Lung (tissue), 12 donors: ENCODE results near the gene SFT2D1. TPM values are rescaled to one million over a fixed set of nuclear protein-coding genes. Genes with fewer than 3 reads are reported as not detected.

Experiments
- ATAC-seq: fragments of 200-7000 bp; cut with Tn5 transposase; one replicate; pipeline ENCODE4 v1.9.1; 2020; ENCODE audit warnings: moderate number of reproducible peaks; ENCODE audit not compliant: insufficient read depth, low FRiP score
- DNase-seq, 3 donors: peaks; one replicate each; pipeline ENCODE4 v3.0.0-alpha.2; 2013 to 2017
- H3K27ac ChIP-seq, 2 donors: one replicate each; pipeline ENCODE4 v1.5.1; 2013; ENCODE audit warnings: mild to moderate bottlenecking in 2 of 2, moderate library complexity in 2 of 2, control low read depth in 1 of 2, inconsistent platforms in 1 of 2, low read depth in 1 of 2, low read length in 1 of 2
- H3K27me3 ChIP-seq, 3 donors: one replicate each; pipeline ENCODE4 v1.5.1; 2013; ENCODE audit warnings: low read length in 2 of 3; ENCODE audit not compliant: control insufficient read depth in 3 of 3, insufficient read depth in 3 of 3
- H3K36me3 ChIP-seq, 4 donors: one replicate each; pipeline ENCODE4 v1.5.1; 2013; ENCODE audit warnings: low read length in 4 of 4, mild to moderate bottlenecking in 1 of 4, moderate library complexity in 1 of 4; ENCODE audit not compliant: control insufficient read depth in 4 of 4, insufficient read depth in 4 of 4
- H3K4me1 ChIP-seq, 5 donors: one replicate each; pipeline ENCODE4 v1.5.1; 2013; ENCODE audit warnings: low read length in 5 of 5, mild to moderate bottlenecking in 2 of 5, moderate library complexity in 1 of 5; ENCODE audit not compliant: control insufficient read depth in 5 of 5, insufficient read depth in 5 of 5
- H3K4me3 ChIP-seq: one replicate; pipeline ENCODE4 v1.5.1; 2013; ENCODE audit warnings: mild to moderate bottlenecking, control low read depth, moderate library complexity
- H3K9ac ChIP-seq, 2 donors: one replicate each; pipeline ENCODE4 v1.5.1; 2013; ENCODE audit warnings: low read length in 2 of 2, control low read depth in 1 of 2; ENCODE audit not compliant: insufficient read depth in 1 of 2
- H3K9me3 ChIP-seq, 4 donors: one replicate each; pipeline ENCODE4 v1.5.1; 2013; ENCODE audit warnings: low read length in 3 of 4, mild to moderate bottlenecking in 1 of 4, moderate library complexity in 1 of 4; ENCODE audit not compliant: control insufficient read depth in 4 of 4, insufficient read depth in 3 of 4
- CTCF ChIP-seq: IDR thresholded peaks from 2 replicates; pipeline ENCODE4 v1.5.1; 2012; ENCODE audit warnings: mild to moderate bottlenecking; ENCODE audit errors: control extremely low read depth, extremely low read depth
- WGBS, 2 donors: extraction: QIAGEN DNeasy Blood & Tissue Kit; methylation state at CpG; one replicate each; pipeline ENCODE4 v1.1.7; 2013; 5-methylcytosine and 5-hydroxymethylcytosine counted together
- polyA plus RNA-seq, 2 donors: library from polyadenylated mRNA; stranded (reverse); fragments of 200-250 nt; gene quantifications; one replicate each; pipeline ENCODE4 v1.2.1, GENCODE V29; 2013
- total RNA-seq, 2 donors: library from RNA; depleted of rRNA in 1 of 2; stranded (reverse); fragments of >200 nt in 1 of 2; gene quantifications; one replicate each; pipeline ENCODE4 v1.2.1, GENCODE V29; 2014 to 2021
- donor health status: control.
- donor health status: control.
- donor health status: Bipolar disorder and iron deficiency.
- donor health status: healthy.
- donor health status: DM: yes; HTN: yes; CAD: no.

The SFT2D1 gene
- total and polyA plus RNA-seq, 4 donors, result 40.8 to 81.2 (median 58.8) TPM

GRCh38 chr6:166382933-166383801 lies 40.8 kb upstream of the SFT2D1 start, which contains the start of gene MPC1:
Gene MPC1, minus strand, starts transcription at chr6:166382940. Its CDS starts 64 bp downstream, at chr6:166382876.
- peak; percentile 96 for ATAC-seq
- Histone ChIP-seq H3K27ac (peak within 1 kb of the TSS; percentile 93 to 99), H3K4me1 (peaks cover 0 to 9% (median 0%) of the 10 kb centered on the region in 5 donors), H3K27me3 (no peaks in the 10 kb centered on the region), H3K9ac (peak within 1 kb of the TSS; percentile 59 to 93), H3K9me3 (no peaks in the 10 kb centered on the region), H3K36me3 (no peaks in the 10 kb centered on the region), H3K4me3 (peak within 1 kb of the TSS; percentile 88)
- DNase-seq, result peak; percentile 97 to 99 (median 98)
- TF ChIP-seq CTCF, result no peak
- WGBS, 2 donors, result 0% methylated on average over 85 to 94 of the region's 94 CpGs

GRCh38 chr6:166382500-166382932 lies 40.2 kb upstream of the SFT2D1 start:
- Histone ChIP-seq H3K4me1 (peaks cover 0 to 7% (median 0%) of the 10 kb centered on the region in 5 donors), H3K27ac (peak overlapping the region; percentile 93 to 97), H3K9ac (peak overlapping the region; percentile 41 to 64), H3K9me3 (no peaks in the 10 kb centered on the region), H3K4me3 (peak overlapping the region; percentile 88), H3K27me3 (no peaks in the 10 kb centered on the region), H3K36me3 (no peaks in the 10 kb centered on the region)
- DNase-seq, result no peak
- peak; percentile 0 for ATAC-seq
- WGBS, 2 donors, result 0 to 2% methylated on average over 39 to 46 of the region's 46 CpGs
- no peak for TF ChIP-seq CTCF

GRCh38 chr6:166381733-166382499 lies 39.6 kb upstream of the SFT2D1 start:
- peak; percentile 71 for ATAC-seq

More at GRCh38 chr6:166381733-166382499, 39.6 kb upstream of the SFT2D1 start:
- Histone ChIP-seq H3K9ac (peak overlapping the region; percentile 41 to 59), H3K36me3 (no peaks in the 10 kb centered on the region), H3K4me3 (peak overlapping the region; percentile 88), H3K9me3 (no peaks in the 10 kb centered on the region), H3K27ac (peak overlapping the region; percentile 93 to 97), H3K4me1 (peaks cover 0 to 7% (median 0%) of the 10 kb centered on the region in 5 donors), H3K27me3 (no peaks in the 10 kb centered on the region)
- TF ChIP-seq CTCF, result peak; percentile 73
- DNase-seq, result peak; percentile 58 to 69 (median 66)
- 0% methylated on average over 41 to 49 of the region's 49 CpGs for WGBS, 2 donors
